Liver (tissue), 3 donors: ENCODE results near the gene LYST.

Source experiments
- NR2F2 ChIP-seq: IDR thresholded peaks from 2 replicates; pipeline ENCODE4 v1.6.1; 2016; ENCODE audit warnings: antibody characterized with exemption
- RAD21 ChIP-seq, 2 donors: IDR thresholded peaks; 2 replicates each; pipeline ENCODE4 v1.6.1; 2016; ENCODE audit warnings: antibody characterized with exemption in 2 of 2, mild to moderate bottlenecking in 2 of 2
- SP1 ChIP-seq: IDR thresholded peaks from 2 replicates; pipeline ENCODE4 v1.6.1; 2018; ENCODE audit warnings: antibody characterized with exemption, mild to moderate bottlenecking
- TAF1 ChIP-seq: conservative IDR thresholded peaks from 2 replicates; pipeline ENCODE4 v1.6.1; 2016; ENCODE audit warnings: antibody characterized with exemption, mild to moderate bottlenecking
- YY1 ChIP-seq: IDR thresholded peaks from 2 replicates; pipeline ENCODE4 v1.6.1; 2016; ENCODE audit warnings: antibody characterized with exemption, mild to moderate bottlenecking
- TF ChIP-seq, protein P1 (sequence below): IDR thresholded peaks from 2 replicates; pipeline ENCODE4 v1.6.1; 2016; ENCODE audit warnings: antibody characterized with exemption
- TF ChIP-seq, protein P2 (sequence below): fragments of 150-350 bp; IDR thresholded peaks from 2 replicates; pipeline ENCODE4 v1.5.1; 2017; ENCODE audit warnings: improper control_type of control experiment, low read depth, low read length; ENCODE audit not compliant: missing input control
- TF ChIP-seq, protein P3 (sequence below): IDR thresholded peaks from 2 replicates; pipeline ENCODE4 v1.6.1; 2016; ENCODE audit warnings: antibody characterized with exemption
- TF ChIP-seq, protein P4 (sequence below): IDR thresholded peaks from 2 replicates; pipeline ENCODE4 v1.6.1; 2016; ENCODE audit warnings: antibody characterized with exemption, mild to moderate bottlenecking
- donor health status: healthy.
- donor health status: healthy.

DNA sequence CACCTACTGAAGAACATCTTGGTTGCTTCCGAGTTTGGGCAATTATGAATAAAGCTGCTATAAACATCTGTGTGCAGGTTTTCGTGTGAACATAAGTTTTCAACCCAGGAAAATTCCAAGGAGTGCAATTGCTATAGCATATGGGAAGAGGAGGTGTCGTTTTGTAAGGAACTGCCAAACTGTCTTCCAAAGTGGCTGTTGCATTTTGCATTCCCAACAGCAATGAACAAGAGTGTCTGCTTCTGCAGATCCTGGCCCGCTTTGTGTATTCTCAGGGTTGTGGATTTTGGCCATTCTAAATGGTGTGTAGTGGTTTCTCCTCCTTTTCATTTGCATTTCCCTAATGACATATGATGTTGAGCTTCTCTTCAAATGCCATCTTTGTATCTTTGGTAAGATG, 240.9 kb downstream of the LYST start:
- TF ChIP-seq, protein P1, sequence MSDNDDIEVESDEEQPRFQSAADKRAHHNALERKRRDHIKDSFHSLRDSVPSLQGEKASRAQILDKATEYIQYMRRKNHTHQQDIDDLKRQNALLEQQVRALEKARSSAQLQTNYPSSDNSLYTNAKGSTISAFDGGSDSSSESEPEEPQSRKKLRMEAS = no peak
- TF ChIP-seq YY1 (no peak), TAF1 (no peak), RAD21 (IDR thresholded peaks at IDR 0.05) (no peak), NR2F2 (no peak), SP1 (no peak)
- TF ChIP-seq, protein P2, sequence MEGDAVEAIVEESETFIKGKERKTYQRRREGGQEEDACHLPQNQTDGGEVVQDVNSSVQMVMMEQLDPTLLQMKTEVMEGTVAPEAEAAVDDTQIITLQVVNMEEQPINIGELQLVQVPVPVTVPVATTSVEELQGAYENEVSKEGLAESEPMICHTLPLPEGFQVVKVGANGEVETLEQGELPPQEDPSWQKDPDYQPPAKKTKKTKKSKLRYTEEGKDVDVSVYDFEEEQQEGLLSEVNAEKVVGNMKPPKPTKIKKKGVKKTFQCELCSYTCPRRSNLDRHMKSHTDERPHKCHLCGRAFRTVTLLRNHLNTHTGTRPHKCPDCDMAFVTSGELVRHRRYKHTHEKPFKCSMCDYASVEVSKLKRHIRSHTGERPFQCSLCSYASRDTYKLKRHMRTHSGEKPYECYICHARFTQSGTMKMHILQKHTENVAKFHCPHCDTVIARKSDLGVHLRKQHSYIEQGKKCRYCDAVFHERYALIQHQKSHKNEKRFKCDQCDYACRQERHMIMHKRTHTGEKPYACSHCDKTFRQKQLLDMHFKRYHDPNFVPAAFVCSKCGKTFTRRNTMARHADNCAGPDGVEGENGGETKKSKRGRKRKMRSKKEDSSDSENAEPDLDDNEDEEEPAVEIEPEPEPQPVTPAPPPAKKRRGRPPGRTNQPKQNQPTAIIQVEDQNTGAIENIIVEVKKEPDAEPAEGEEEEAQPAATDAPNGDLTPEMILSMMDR = no peak
- TF ChIP-seq, protein P3, sequence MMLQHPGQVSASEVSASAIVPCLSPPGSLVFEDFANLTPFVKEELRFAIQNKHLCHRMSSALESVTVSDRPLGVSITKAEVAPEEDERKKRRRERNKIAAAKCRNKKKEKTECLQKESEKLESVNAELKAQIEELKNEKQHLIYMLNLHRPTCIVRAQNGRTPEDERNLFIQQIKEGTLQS = no peak
- TF ChIP-seq, protein P4, sequence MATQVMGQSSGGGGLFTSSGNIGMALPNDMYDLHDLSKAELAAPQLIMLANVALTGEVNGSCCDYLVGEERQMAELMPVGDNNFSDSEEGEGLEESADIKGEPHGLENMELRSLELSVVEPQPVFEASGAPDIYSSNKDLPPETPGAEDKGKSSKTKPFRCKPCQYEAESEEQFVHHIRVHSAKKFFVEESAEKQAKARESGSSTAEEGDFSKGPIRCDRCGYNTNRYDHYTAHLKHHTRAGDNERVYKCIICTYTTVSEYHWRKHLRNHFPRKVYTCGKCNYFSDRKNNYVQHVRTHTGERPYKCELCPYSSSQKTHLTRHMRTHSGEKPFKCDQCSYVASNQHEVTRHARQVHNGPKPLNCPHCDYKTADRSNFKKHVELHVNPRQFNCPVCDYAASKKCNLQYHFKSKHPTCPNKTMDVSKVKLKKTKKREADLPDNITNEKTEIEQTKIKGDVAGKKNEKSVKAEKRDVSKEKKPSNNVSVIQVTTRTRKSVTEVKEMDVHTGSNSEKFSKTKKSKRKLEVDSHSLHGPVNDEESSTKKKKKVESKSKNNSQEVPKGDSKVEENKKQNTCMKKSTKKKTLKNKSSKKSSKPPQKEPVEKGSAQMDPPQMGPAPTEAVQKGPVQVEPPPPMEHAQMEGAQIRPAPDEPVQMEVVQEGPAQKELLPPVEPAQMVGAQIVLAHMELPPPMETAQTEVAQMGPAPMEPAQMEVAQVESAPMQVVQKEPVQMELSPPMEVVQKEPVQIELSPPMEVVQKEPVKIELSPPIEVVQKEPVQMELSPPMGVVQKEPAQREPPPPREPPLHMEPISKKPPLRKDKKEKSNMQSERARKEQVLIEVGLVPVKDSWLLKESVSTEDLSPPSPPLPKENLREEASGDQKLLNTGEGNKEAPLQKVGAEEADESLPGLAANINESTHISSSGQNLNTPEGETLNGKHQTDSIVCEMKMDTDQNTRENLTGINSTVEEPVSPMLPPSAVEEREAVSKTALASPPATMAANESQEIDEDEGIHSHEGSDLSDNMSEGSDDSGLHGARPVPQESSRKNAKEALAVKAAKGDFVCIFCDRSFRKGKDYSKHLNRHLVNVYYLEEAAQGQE = no peak
